Gastrocnemius medialis (tissue), 4 donors: ENCODE results near the gene ITIH1.

Experiments
- CTCF ChIP-seq, 5 experiments: fragments of 450-650 bp in 3 of 5; fragments of 200-600 bp in 2 of 5; sonication (generic) in 2 of 5; IDR thresholded peaks in 4 of 5; conservative IDR thresholded peaks in 1 of 5; 1 replicate in 4 of 5; 2 replicates in 1 of 5; pipeline ENCODE4 v1.5.1; 2016 to 2019; ENCODE audit warnings: antibody characterized with exemption in 5 of 5, mild to moderate bottlenecking in 3 of 5, moderate library complexity in 3 of 5
- POLR2A ChIP-seq, 2 donors: fragments of 450-650 bp; IDR thresholded peaks; one replicate each; pipeline ENCODE4 v1.6.1; 2017; ENCODE audit warnings: antibody characterized with exemption in 2 of 2, mild to moderate bottlenecking in 2 of 2, moderate library complexity in 2 of 2

GRCh38 chr3:52769786-52770455 is 7.5 kb upstream of the ITIH1 start:
- TF ChIP-seq CTCF (IDR thresholded peaks at IDR 0.05 in 4 of 5, conservative IDR thresholded peaks at IDR 0.05 in 1 of 5) (no peak), POLR2A (IDR thresholded peaks at IDR 0.05) (no peak)
